GM12874 (cell line): ENCODE data around the gene SLC9A3.

Experiments
- TF ChIP-seq, protein P1 (sequence below): IDR thresholded peaks from 2 replicates; pipeline ENCODE4 v1.5.1; 2011; ENCODE audit warnings: low read depth, mild to moderate bottlenecking, control low read depth, low read length, moderate library complexity; ENCODE audit not compliant: insufficient read depth

The SLC9A3 gene

DNA sequence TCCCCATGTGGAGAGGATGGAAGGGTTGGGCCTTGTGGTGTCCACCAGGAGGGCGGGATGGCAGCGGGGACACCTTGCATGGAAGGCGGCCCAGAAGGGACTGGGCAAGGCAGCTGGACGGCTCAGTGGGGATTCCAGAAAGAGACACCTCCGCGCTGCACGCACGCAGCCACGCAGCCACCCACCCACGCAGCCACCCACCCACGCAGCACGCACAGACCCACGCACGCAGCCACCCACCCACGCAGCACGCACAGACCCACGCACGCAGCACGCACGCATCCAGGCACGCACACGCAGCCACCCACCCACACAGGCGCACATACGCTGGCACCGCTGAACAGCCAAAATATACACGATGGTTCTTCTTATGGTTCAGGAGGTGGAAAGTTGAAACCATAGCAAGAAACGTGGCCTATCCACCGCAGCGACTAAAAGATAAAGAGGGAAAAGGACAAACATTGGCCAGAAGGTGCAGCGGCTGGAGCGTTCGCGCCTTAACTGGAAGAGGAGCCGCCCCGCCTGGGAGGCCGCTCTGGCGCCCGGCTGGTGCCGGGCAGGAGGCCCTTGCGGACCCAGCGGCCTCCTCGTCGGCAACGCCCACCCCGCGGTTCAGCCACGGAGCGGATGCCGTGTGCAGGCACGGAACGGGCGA, 103.5 kb downstream of the SLC9A3 start:
- TF ChIP-seq, protein P1, sequence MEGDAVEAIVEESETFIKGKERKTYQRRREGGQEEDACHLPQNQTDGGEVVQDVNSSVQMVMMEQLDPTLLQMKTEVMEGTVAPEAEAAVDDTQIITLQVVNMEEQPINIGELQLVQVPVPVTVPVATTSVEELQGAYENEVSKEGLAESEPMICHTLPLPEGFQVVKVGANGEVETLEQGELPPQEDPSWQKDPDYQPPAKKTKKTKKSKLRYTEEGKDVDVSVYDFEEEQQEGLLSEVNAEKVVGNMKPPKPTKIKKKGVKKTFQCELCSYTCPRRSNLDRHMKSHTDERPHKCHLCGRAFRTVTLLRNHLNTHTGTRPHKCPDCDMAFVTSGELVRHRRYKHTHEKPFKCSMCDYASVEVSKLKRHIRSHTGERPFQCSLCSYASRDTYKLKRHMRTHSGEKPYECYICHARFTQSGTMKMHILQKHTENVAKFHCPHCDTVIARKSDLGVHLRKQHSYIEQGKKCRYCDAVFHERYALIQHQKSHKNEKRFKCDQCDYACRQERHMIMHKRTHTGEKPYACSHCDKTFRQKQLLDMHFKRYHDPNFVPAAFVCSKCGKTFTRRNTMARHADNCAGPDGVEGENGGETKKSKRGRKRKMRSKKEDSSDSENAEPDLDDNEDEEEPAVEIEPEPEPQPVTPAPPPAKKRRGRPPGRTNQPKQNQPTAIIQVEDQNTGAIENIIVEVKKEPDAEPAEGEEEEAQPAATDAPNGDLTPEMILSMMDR: no peak
